Stimulated activated naive B cell treated with anti-CD40 and anti-IgM and Interleukin-4, amounts not matched to agents 10 μg/mL and 1 μg/mL and 100 μg/mL, for 72 hours (primary cell): Measurements from ENCODE around the gene FSTL4.

ENCODE experiments used
- ATAC-seq, 2 donors: fragments of 150-1000 bp; cut with Tn5 transposase; replicated peaks; 2 replicates each; pipeline ENCODE4 v1.10.0; 2021; ENCODE audit warnings: moderate library complexity in 1 of 2
- DNase-seq: peaks from one replicate; pipeline ENCODE4 v3.0.0; 2021
- H3K27ac Mint-ChIP-seq: one replicate; pipeline ENCODE4 v1.8.0; 2022; ENCODE audit warnings: mild to moderate bottlenecking, mixed read lengths
- H3K27me3 Mint-ChIP-seq, 2 donors: one replicate each; pipeline ENCODE4 v1.8.0; 2022; ENCODE audit warnings: mixed read lengths in 2 of 2
- H3K36me3 Mint-ChIP-seq, 2 donors: one replicate each; pipeline ENCODE4 v1.8.0; 2022; ENCODE audit warnings: mixed read lengths in 2 of 2, mild to moderate bottlenecking in 1 of 2
- H3K4me1 Mint-ChIP-seq, 2 donors: one replicate each; pipeline ENCODE4 v1.8.0; 2022; ENCODE audit warnings: mixed read lengths in 2 of 2, mild to moderate bottlenecking in 1 of 2
- H3K4me3 Mint-ChIP-seq, 2 donors: one replicate each; pipeline ENCODE4 v1.8.0; 2022; ENCODE audit warnings: mild to moderate bottlenecking in 2 of 2, mixed read lengths in 2 of 2, moderate library complexity in 1 of 2
- H3K9me3 Mint-ChIP-seq, 2 donors: one replicate each; pipeline ENCODE4 v1.8.0; 2022; ENCODE audit warnings: mixed read lengths in 2 of 2, mild to moderate bottlenecking in 1 of 2

The FSTL4 gene

GRCh38 chr5:133333326-133334150, 278.8 kb downstream of the FSTL4 start:
- no peak for DNase-seq
- Mint-ChIP-seq H3K4me1 (peaks cover 9 to 12% of the 10 kb centered on the region in 2 donors), H3K9me3 (no peaks in the 10 kb centered on the region), H3K4me3 (no peak overlapping the region), H3K36me3 (no peaks in the 10 kb centered on the region), H3K27me3 (peaks cover 0 to under 1% of the 10 kb centered on the region in 2 donors), H3K27ac (no peak overlapping the region)
- ATAC-seq = no peak

- DNase-seq (no peak), ATAC-seq (peak; percentile 37 to 46)
- no peak overlapping the region for H3K27ac Mint-ChIP-seq
- H3K9me3 Mint-ChIP-seq = no peaks in the 10 kb centered on the region
- H3K4me1 Mint-ChIP-seq = peaks cover 9 to 12% of the 10 kb centered on the region in 2 donors
- H3K36me3 Mint-ChIP-seq = no peaks in the 10 kb centered on the region
- H3K27me3 Mint-ChIP-seq = no peaks in the 10 kb centered on the region
- H3K4me3 Mint-ChIP-seq = no peak overlapping the region
These were observed 279.8 kb downstream of the FSTL4 start for GRCh38 chr5:133332439-133333024.

GRCh38 chr5:133331941-133332340, 280.4 kb downstream of the FSTL4 start:
- Mint-ChIP-seq H3K27ac (no peak overlapping the region), H3K4me3 (no peak overlapping the region), H3K9me3 (no peaks in the 10 kb centered on the region), H3K36me3 (no peaks in the 10 kb centered on the region), H3K27me3 (no peaks in the 10 kb centered on the region), H3K4me1 (peaks cover 9 to 12% of the 10 kb centered on the region in 2 donors)
- ATAC-seq (no peak), DNase-seq (no peak)

GRCh38 chr5:133330956-133331355, 281.4 kb downstream of the FSTL4 start:
- H3K4me1 Mint-ChIP-seq = peaks cover 6% of the 10 kb centered on the region in 2 donors
- H3K27me3 Mint-ChIP-seq = no peaks in the 10 kb centered on the region
- H3K36me3 Mint-ChIP-seq = no peaks in the 10 kb centered on the region
- no peak overlapping the region for H3K4me3 Mint-ChIP-seq
- ATAC-seq (no peak), DNase-seq (no peak)
- H3K9me3 Mint-ChIP-seq = no peaks in the 10 kb centered on the region
- H3K27ac Mint-ChIP-seq = no peak overlapping the region

GRCh38 chr5:133328800-133329199, 283.5 kb downstream of the FSTL4 start:
- Mint-ChIP-seq H3K27me3 (no peaks in the 10 kb centered on the region), H3K4me3 (no peak overlapping the region), H3K36me3 (no peaks in the 10 kb centered on the region)

GRCh38 chr5:133327946-133328401, 284.4 kb downstream of the FSTL4 start:
- H3K4me1 Mint-ChIP-seq = peaks cover 22 to 23% of the 10 kb centered on the region in 2 donors
- no peak for ATAC-seq
- H3K36me3 Mint-ChIP-seq = no peaks in the 10 kb centered on the region
- no peaks in the 10 kb centered on the region for H3K9me3 Mint-ChIP-seq
- H3K27ac Mint-ChIP-seq = no peak overlapping the region
- no peak for DNase-seq
- no peak overlapping the region for H3K4me3 Mint-ChIP-seq
- H3K27me3 Mint-ChIP-seq = no peaks in the 10 kb centered on the region

More at GRCh38 chr5:133328800-133329199, 283.5 kb downstream of the FSTL4 start:
- no peak overlapping the region for H3K27ac Mint-ChIP-seq
- H3K9me3 Mint-ChIP-seq = no peaks in the 10 kb centered on the region
- ATAC-seq = no peak
- no peak for DNase-seq
- peaks cover 17 to 20% of the 10 kb centered on the region in 2 donors for H3K4me1 Mint-ChIP-seq

- ATAC-seq = no peak
- Mint-ChIP-seq H3K9me3 (no peaks in the 10 kb centered on the region), H3K27ac (peak overlapping the region; percentile 44), H3K36me3 (peaks cover 0 to 3% of the 10 kb centered on the region in 2 donors), H3K4me3 (no peak overlapping the region), H3K4me1 (peaks cover 33 to 39% of the 10 kb centered on the region in 2 donors), H3K27me3 (no peaks in the 10 kb centered on the region)
- no peak for DNase-seq
These were observed 286.0 kb downstream of the FSTL4 start for GRCh38 chr5:133326361-133326760.

- Mint-ChIP-seq H3K27ac (no peak overlapping the region), H3K27me3 (no peaks in the 10 kb centered on the region), H3K36me3 (peaks cover 2 to 5% of the 10 kb centered on the region in 2 donors), H3K9me3 (peaks cover 0 to 2% of the 10 kb centered on the region in 2 donors), H3K4me1 (peaks cover 36 to 44% of the 10 kb centered on the region in 2 donors), H3K4me3 (no peak overlapping the region)
- ATAC-seq (no peak), DNase-seq (no peak)
These were observed 286.5 kb downstream of the FSTL4 start for GRCh38 chr5:133325864-133326263.

- H3K27me3 Mint-ChIP-seq = no peaks in the 10 kb centered on the region
- peak overlapping the region in 1 of 2 donors; percentile 37 for H3K4me3 Mint-ChIP-seq
- H3K9me3 Mint-ChIP-seq = peaks cover 0 to 2% of the 10 kb centered on the region in 2 donors
- H3K36me3 Mint-ChIP-seq = peaks cover 2 to 5% of the 10 kb centered on the region in 2 donors
- DNase-seq (no peak), ATAC-seq (no peak)
- peak overlapping the region; percentile 45 for H3K27ac Mint-ChIP-seq
- peaks cover 40 to 44% of the 10 kb centered on the region in 2 donors for H3K4me1 Mint-ChIP-seq
These were observed 287.4 kb downstream of the FSTL4 start for GRCh38 chr5:133324926-133325325.

GRCh38 chr5:133323494-133324457, 288.6 kb downstream of the FSTL4 start:
- no peaks in the 10 kb centered on the region for H3K27me3 Mint-ChIP-seq
- no peak for ATAC-seq
- no peak for DNase-seq
- H3K36me3 Mint-ChIP-seq = peaks cover 2 to 5% of the 10 kb centered on the region in 2 donors
- peaks cover 0 to 2% of the 10 kb centered on the region in 2 donors for H3K9me3 Mint-ChIP-seq
- H3K4me3 Mint-ChIP-seq = no peak overlapping the region
- no peak overlapping the region for H3K27ac Mint-ChIP-seq
- H3K4me1 Mint-ChIP-seq = peaks cover 43 to 49% of the 10 kb centered on the region in 2 donors

- Mint-ChIP-seq H3K27me3 (no peaks in the 10 kb centered on the region), H3K9me3 (peaks cover 0 to 2% of the 10 kb centered on the region in 2 donors), H3K36me3 (peaks cover 2 to 5% of the 10 kb centered on the region in 2 donors), H3K4me1 (peaks cover 43 to 49% of the 10 kb centered on the region in 2 donors), H3K4me3 (no peak overlapping the region), H3K27ac (peak overlapping the region; percentile 71)
- no peak for DNase-seq
- no peak for ATAC-seq
These were observed 289.6 kb downstream of the FSTL4 start for GRCh38 chr5:133322743-133323142.

- H3K9me3 Mint-ChIP-seq = peaks cover 0 to 2% of the 10 kb centered on the region in 2 donors
- DNase-seq = peak; percentile 84
- ATAC-seq = peak; percentile 86 to 87
These were observed 290.4 kb downstream of the FSTL4 start for GRCh38 chr5:133321833-133322420.

GRCh38 chr5:133321286-133321832, 291.0 kb downstream of the FSTL4 start:
- ATAC-seq (no peak), DNase-seq (no peak)
- Mint-ChIP-seq H3K9me3 (peaks cover 0 to 2% of the 10 kb centered on the region in 2 donors), H3K4me3 (peak overlapping the region; percentile 39 to 54), H3K27me3 (no peaks in the 10 kb centered on the region), H3K27ac (peak overlapping the region; percentile 91), H3K4me1 (peaks cover 43 to 49% of the 10 kb centered on the region in 2 donors), H3K36me3 (peaks cover 2 to 5% of the 10 kb centered on the region in 2 donors)

More at GRCh38 chr5:133321833-133322420, 290.4 kb downstream of the FSTL4 start:
- peak overlapping the region in 1 of 2 donors; percentile 54 for H3K4me3 Mint-ChIP-seq
- peak overlapping the region; percentile 91 for H3K27ac Mint-ChIP-seq
- peaks cover 43 to 49% of the 10 kb centered on the region in 2 donors for H3K4me1 Mint-ChIP-seq
- H3K36me3 Mint-ChIP-seq = peaks cover 2 to 5% of the 10 kb centered on the region in 2 donors
- no peaks in the 10 kb centered on the region for H3K27me3 Mint-ChIP-seq
